ENCODE data around the gene MOB1A.

The MOB1A gene

GRCh38 chr2:74119339-74119738, 59.3 kb downstream of the MOB1A start:
- no peak overlapping the region for H3K4me3 ChIP-seq (ENCODE audit: low read depth, low read length)
- TF ChIP-seq, protein P1, sequence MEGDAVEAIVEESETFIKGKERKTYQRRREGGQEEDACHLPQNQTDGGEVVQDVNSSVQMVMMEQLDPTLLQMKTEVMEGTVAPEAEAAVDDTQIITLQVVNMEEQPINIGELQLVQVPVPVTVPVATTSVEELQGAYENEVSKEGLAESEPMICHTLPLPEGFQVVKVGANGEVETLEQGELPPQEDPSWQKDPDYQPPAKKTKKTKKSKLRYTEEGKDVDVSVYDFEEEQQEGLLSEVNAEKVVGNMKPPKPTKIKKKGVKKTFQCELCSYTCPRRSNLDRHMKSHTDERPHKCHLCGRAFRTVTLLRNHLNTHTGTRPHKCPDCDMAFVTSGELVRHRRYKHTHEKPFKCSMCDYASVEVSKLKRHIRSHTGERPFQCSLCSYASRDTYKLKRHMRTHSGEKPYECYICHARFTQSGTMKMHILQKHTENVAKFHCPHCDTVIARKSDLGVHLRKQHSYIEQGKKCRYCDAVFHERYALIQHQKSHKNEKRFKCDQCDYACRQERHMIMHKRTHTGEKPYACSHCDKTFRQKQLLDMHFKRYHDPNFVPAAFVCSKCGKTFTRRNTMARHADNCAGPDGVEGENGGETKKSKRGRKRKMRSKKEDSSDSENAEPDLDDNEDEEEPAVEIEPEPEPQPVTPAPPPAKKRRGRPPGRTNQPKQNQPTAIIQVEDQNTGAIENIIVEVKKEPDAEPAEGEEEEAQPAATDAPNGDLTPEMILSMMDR (conservative IDR thresholded peaks at IDR 0.05; ENCODE audit: low read depth, low read length), result peak; percentile 42
- DNase-seq (ENCODE audit: low read depth), result peak; percentile 54

DNA sequence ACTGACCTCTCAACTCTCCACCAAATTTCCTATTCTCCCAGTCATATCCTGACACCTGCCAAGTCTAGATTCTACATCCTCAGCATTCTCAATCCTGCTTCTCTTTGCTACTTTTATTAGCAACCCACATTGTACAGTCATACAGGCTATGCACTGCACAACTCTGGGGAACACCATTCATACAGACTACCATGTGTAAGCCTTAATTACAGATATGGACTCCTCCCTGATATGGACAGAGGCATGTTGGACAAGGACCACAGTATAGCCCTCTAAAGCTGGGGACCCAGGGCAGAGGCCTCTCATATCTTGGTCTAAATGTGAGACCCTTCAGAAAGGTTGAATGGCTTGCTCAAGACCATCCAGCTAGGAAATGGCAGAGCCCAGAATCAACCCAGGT, 67.3 kb downstream of the MOB1A start:
- H3K4me3 ChIP-seq (ENCODE audit: low read depth, low read length), result no peak overlapping the region
- TF ChIP-seq, protein P1 (conservative IDR thresholded peaks at IDR 0.05; ENCODE audit: low read depth, low read length), result no peak
- DNase-seq (ENCODE audit: low read depth), result no peak

GRCh38 chr2:74110537-74110936, 68.1 kb downstream of the MOB1A start:
- H3K4me3 ChIP-seq (ENCODE audit: low read depth, low read length), result no peak overlapping the region
- no peak for DNase-seq (ENCODE audit: low read depth)
- TF ChIP-seq, protein P1 (conservative IDR thresholded peaks at IDR 0.05; ENCODE audit: low read depth, low read length), result no peak

DNA sequence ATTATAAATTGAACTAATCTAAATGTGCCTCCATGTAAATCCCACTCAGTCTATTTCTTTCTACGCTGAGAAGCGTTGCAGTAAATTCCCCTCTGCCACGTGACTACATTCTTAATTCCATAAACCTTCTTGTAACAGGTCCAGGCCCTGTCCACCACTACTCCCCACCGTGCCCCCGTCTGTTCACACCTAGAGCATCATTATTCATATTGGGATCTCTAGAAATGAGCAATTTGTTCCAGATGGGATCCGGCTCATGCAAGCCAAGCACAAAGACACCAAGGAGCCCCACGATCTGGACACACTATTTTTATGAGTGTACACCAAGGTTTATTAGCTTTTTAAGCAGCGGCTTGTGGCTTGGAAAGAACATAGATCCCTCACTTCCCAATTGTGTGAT, 69.1 kb downstream of the MOB1A start:
- TF ChIP-seq, protein P1 (conservative IDR thresholded peaks at IDR 0.05; ENCODE audit: low read depth, low read length), result no peak
- no peak for DNase-seq (ENCODE audit: low read depth)
- no peak overlapping the region for H3K4me3 ChIP-seq (ENCODE audit: low read depth, low read length)

DNA sequence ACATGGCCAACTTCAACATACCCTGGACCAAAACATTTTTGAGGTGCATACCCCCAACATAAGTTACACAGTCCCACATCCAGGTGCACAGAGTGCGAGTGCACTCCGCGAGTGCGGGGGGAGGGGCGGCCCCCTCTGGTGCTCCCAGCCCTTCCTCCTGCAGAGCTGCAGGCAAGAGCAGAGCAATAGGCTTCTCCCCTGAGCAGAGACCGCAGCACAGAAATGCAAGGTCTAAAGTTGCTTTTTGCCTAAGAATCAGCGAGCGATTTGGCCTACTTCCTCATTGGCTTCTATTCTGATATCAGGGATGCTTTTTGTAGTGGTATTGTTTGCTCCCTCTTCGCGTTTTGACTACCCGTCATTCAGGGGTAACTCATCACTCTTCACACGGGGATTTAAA, 71.6 kb downstream of the MOB1A start:
- DNase-seq (ENCODE audit: low read depth), result no peak
- TF ChIP-seq, protein P1 (conservative IDR thresholded peaks at IDR 0.05; ENCODE audit: low read depth, low read length), result no peak
- H3K4me3 ChIP-seq (ENCODE audit: low read depth, low read length), result no peak overlapping the region

DNA sequence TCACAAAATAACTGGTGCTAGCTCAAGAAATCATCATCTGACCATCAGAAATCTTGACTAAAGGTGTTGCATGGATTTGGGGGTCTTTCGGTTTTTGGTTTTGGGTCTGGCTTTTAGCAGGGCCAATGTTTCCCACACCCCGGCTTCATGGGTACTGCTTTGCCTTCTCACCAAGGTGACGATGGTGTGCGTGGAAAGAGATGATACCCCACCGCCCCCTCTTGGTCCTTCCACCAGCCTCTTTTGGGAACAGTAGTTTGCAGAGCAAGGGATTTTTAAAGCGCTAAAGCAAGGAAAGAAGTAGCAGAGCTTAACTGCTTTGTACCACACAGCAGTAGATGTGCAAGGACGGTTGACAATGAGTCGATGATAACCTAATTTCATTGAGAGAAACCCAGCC, 73.3 kb downstream of the MOB1A start:
- TF ChIP-seq, protein P1 (conservative IDR thresholded peaks at IDR 0.05; ENCODE audit: low read depth, low read length), result no peak
- no peak for DNase-seq (ENCODE audit: low read depth)
- H3K4me3 ChIP-seq (ENCODE audit: low read depth, low read length), result no peak overlapping the region

DNA sequence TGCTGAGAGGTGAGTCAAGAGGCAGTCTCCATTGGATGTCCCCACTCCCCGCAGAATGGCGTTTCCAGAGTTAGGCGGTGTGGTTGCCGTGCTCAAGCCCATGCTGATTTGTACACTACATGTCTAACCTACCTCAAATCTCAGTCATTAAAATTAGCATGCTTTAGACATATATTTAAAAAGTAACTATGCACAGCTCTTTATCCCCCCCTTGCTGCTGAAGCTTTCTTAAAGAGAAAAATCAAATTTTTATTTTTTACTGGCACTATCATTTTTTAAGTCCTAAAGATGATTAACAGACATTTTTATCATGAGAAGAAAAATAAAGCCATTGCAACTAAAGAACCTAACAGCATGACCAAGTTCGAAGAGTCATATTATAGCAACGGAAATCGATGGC, 73.8 kb downstream of the MOB1A start:
- TF ChIP-seq, protein P1 (conservative IDR thresholded peaks at IDR 0.05; ENCODE audit: low read depth, low read length), result peak; percentile 54
- DNase-seq (ENCODE audit: low read depth), result peak; percentile 50
- no peak overlapping the region for H3K4me3 ChIP-seq (ENCODE audit: low read depth, low read length)

All from choroid plexus epithelial cell (primary cell).